HG02870 (cell line): Measurements from ENCODE around the gene SPAG16.
"Not testable (repeated sequence)": the region's sequence is repeated elsewhere in the genome, so short reads cannot be mapped to it uniquely, and the experiment has no call there.

Source experiments
- ATAC-seq: cut with Tn5 transposase; IDR thresholded peaks from one replicate; pipeline ENCODE4 v1.9.1; 2021; ENCODE audit warnings: mild to moderate bottlenecking, moderate library complexity; ENCODE audit not compliant: unreplicated experiment

The SPAG16 gene

DNA sequence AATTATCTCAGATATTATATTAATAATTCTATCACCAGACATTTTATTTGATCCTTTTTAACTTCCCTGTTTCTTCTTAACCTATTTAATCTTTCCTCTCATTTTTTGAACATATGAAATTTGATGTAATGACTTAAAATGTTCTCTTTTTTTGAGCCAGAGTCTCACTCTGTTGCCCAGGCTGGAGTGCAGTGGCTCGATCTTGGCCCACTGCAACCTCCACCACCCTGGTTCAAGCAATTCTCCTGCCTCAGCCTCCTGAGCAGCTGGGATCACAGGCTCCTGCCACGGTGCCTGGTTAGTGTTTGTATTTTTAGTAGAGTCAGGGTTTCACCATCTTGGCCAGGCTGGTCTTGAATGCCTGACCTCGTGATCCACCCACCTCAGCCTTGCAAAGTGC is 404.6 kb downstream of the SPAG16 start:
- not testable (repeated sequence) for ATAC-seq

DNA sequence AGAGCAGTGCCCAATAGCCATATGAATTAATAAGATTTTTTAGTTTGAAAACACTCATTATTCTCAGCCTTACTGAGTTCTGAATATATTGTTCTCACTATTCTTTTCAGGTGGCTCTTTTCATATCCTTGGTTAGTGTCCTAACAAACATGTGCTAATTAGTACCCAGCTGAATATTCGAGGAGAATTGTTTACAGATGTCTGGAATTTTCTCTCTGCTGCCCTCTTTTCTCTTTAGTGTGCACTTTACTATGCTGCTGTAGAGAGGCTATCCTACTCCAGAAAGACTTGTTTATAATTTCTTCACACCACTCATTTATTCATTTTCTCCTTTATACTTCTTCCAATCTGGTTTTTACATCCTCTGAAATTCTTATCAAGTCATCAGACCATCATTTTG is 405.3 kb downstream of the SPAG16 start:
- ATAC-seq = no peak

DNA sequence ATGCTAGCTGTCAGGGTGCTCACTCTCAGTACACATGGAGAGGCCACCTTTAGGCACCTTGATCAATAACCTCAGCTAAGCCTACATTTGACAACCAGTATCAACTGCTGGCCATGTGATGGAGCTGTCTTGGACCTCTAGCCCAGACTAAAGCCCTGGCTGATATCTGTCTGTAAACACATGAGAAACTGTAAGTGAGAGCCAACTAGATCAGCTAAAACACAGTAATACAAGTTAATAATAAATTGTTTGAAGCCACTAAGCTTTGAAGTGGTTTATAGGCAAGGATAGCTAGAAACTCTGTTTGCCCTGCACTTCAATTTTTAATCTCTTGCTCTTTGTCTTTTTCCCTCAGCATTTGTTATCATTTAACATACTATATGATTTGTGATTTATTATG is 407.1 kb downstream of the SPAG16 start:
- no peak for ATAC-seq

- peak; percentile 71 for ATAC-seq
These were observed 412.2 kb downstream of the SPAG16 start for GRCh38 chr2:213696442-213696841.

GRCh38 chr2:213701365-213701764 is 417.1 kb downstream of the SPAG16 start:
- not testable (repeated sequence) for ATAC-seq

DNA sequence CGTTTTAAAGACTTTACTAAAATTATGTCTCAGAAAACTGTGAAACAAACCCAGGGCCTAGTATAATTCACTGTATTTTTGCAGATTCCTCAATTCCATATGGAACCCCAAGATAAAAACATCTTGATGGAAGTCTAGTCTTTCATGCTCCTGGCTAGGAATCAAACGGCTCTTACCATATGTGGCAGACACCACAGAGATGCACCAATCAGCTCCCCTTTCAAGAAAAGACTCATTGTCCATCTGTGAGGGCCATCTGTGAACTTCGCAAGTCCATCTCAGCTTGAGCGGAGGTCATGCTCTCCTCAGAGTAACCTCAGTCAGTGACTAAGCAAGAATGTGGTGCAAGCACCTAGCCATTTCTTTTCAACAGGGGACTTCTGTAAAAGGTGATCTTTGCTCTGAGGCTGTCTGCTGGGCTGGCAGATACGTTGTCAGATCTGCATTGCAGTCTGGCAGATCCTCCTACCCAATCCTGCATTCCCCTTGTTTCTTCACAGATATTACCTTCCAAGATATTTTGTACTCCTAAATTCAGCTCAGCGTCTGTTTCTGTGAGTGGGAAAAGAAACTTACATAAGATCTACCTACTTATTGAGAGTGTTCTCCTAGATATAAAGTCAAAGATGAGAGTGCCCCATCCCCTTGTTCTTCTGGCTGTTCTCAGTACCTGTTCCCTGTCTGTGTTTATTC is 419.3 kb downstream of the SPAG16 start:
- no peak for ATAC-seq

GRCh38 chr2:213710164-213710563 is 425.9 kb downstream of the SPAG16 start:
- ATAC-seq = no peak

DNA sequence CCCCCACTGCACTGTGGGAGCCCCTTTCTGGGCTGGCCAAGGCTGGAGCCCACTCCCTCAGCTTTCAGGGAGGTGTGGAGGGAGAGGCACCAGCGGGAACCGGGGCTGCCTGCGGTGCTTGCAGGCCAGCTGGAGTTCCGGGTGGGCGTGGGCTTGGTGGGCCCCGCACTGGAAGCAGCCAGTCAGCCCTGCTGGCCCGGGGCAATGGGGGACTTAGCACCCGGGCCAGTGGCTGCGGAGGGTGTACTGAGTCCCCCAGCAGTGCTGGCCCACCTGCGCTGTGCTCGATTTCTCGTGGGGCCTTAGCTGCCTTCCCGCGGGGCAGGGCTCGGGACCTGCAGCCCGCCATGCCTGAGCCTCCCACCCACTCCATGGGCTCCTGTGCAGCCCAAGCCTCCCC is 434.1 kb downstream of the SPAG16 start:
- not testable (repeated sequence) for ATAC-seq

DNA sequence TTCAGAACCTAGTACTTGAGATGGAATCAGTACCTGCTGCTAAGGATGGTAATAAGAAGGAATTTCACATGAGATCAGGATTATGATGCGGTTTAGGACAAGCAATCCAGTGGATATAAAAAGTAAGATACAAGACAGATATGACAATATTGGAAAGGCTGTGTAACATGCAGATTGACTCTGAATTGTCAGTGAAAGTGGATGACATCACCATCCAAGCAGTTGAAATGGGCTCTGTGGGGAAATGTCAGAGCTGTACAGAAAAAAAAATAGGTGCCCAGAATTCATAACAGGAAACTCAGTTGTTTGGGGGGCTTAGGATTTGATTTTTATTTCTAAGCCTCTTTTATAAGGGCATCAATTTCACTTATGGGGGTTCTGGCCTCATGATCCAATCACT is 438.3 kb downstream of the SPAG16 start:
- no peak for ATAC-seq

- no peak for ATAC-seq
These were observed 438.8 kb downstream of the SPAG16 start for GRCh38 chr2:213723041-213723560.

GRCh38 chr2:213723707-213724106 is 439.4 kb downstream of the SPAG16 start:
- no peak for ATAC-seq

DNA sequence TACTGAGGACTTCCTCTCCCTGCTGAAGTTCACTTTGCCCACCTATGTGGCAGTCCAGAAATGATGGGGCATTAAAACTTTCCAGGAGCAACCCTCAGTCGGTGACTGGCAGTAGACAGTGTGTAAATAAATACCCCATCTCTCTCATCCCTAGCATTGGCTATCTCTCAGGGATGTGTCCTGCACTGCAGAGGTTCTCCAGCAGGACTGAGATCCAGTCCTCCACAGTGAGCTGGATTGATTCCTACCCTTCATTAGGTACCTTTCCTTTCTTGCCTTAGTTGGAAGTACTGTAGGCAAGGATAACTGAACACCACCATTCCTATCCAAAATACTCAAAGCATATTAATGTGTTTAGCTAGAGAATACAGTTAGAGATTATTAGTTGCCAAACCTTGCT is 441.8 kb downstream of the SPAG16 start:
- no peak for ATAC-seq

GRCh38 chr2:213733893-213734292 is 449.6 kb downstream of the SPAG16 start:
- ATAC-seq = peak; percentile 95

DNA sequence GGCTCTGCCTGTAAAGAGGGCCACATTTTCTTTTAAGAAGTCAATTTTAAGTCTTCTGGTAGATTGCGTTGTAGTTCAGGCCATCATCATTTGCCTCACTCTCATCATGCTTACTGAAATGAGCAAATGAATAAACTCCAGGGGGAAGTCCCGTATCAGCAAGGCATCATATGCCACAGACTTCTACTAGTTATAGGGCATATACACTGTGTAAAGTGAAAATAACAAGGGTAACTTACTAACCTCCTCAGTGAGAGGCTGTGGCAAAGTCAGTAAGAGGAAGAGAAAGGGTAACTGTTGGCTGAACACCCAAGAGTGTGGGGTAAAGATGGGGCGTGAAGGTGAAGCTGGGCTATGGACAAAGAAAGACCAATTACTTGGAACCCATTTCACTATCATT is 456.2 kb downstream of the SPAG16 start:
- peak; percentile 96 for ATAC-seq

GRCh38 chr2:213751446-213751845 is 467.2 kb downstream of the SPAG16 start:
- peak; percentile 95 for ATAC-seq

DNA sequence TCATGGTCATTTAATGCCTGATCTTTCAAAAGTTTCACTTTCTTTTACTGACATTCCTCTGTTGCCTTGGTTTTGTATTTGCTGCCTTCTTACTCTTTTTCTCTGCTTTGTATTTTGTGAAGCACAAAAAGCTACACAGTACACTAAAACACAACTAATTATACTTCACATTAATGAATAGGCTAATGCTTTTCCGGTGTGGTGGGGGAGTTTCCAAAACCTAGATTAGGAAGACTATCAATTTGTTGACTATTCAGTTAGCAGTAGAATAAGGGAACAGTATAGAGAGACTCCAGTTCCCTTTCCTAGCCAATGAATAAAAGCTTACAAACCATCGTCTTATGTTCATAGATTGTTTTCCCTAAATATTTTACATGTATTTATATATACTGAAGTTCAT is 468.3 kb downstream of the SPAG16 start:
- no peak for ATAC-seq

- peak; percentile 46 for ATAC-seq
These were observed 473.3 kb downstream of the SPAG16 start for GRCh38 chr2:213757525-213757924.

GRCh38 chr2:213763354-213763753 is 479.1 kb downstream of the SPAG16 start:
- ATAC-seq = no peak

DNA sequence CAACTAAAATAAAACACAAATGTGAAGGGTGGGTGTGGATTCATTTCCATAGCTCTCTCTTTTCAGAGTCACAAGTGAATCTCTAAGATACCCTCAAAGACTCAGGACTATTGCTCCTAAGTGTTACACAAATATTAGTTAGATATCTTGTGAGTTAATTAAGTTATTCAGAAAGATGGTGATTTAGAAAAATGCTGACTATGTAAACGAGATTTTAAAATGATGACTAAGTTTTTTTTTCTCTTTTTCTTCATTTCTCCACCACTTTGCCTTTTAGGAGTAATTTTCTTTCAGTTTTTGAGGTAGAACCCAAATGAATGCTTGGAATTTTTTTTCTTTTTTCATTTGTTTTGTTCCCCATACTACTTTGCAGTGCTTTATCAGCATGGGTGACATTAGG is 479.7 kb downstream of the SPAG16 start:
- ATAC-seq = no peak

GRCh38 chr2:213764849-213765248 is 480.6 kb downstream of the SPAG16 start:
- ATAC-seq = no peak

DNA sequence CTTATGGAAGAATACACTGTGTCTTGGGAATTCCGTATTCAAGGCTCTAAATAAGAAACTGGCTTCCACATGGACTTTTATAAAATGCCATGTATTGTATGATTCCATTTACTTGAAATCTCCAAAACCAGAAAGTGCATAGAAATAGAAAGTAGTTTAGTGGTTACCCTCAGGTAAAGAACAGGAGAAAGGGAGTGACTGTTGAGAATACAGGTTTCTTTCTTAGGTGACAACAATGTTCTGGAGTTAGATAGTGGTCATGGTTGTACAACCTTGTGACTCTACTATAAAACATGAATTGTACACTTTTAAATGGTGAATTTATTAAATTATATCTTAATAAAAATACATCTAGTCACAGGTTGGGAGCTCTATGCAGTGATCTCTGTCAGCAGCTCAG is 481.8 kb downstream of the SPAG16 start:
- peak; percentile 46 for ATAC-seq

DNA sequence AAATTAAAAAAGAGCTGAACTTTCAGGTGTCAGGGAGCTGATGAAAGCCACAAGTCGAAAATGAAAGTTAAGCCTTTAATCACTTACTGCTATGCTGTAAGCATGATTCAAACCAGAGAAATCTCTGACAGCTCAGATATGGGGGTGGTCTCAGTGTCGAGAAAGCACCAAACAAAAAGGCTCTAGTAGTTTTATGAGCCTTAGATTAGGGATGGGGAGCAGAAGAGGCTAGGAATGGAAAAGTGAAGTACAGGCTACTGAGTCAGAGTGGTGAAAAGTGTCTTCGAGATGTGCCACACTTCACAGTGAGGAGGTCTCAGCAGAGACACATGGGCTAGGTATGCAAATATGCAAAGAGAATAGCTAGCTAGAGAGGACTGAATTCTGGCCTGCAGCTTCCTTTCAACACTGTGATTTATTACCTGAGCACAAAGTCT is 482.2 kb downstream of the SPAG16 start:
- ATAC-seq = peak; percentile 96

DNA sequence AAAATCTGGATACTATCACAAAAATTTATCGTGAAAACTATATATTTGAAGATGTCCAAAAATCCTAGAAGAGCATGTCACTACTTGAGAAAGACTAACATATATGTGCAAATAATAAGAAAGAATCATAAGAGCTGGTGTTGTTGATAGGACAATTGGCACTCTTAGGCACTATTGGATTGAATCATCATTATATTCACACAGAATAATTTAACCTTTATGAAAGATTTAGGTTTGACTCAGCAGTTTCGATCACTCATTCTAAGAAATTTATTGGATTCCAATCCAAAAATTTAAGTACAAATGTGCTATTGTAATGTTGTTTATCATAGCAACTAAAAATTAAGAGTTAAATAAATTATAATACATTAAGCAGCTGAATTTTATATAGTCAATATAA is 503.6 kb downstream of the SPAG16 start:
- ATAC-seq = peak; percentile 95
